GM18909 (cell line): ENCODE results near the gene PAOX.
A peak's percentile ranks its signal among the peaks of the same experiment; 100 is the strongest.
"Not testable (repeated sequence)": the region's sequence is repeated elsewhere in the genome, so short reads cannot be mapped to it uniquely, and the experiment has no call there.

Source experiments
- ATAC-seq: cut with Tn5 transposase; IDR thresholded peaks from one replicate; pipeline ENCODE4 v1.9.1; 2021; ENCODE audit warnings: mild to moderate bottlenecking; ENCODE audit not compliant: unreplicated experiment, poor library complexity

PAOX gene

DNA sequence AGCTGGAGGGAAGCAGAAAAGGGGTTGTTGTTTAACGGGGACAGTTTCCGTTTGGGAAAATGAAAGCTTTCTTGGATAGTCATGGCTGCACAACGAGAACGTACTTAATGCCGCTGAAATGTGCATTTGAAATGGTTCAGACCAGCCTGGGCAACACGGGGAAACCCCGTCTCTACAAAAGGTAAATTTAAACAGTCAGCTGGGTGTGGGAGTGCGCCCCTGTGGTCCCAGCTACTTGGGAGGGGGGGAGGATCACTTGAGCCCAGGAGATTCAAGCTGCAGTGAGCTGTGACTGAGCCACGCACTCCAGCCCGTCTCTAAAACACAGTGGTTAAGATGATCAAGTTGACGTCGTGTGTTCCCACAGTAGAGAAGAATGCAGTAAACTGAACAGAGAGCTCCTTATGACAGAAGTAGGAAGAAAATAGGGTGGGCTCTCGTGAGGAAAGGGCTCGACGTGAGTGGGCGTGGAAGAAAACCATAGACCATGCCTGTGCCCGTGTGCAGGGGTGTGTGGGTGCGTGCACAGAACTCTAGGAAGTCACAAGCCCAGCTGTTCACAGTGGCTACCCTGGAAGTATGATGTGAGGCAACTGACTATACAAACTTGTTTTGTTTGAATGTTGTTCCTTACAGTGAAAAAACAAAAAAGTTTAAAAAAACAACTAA lies 17.2 kb upstream of the PAOX start:
- no peak for ATAC-seq

DNA sequence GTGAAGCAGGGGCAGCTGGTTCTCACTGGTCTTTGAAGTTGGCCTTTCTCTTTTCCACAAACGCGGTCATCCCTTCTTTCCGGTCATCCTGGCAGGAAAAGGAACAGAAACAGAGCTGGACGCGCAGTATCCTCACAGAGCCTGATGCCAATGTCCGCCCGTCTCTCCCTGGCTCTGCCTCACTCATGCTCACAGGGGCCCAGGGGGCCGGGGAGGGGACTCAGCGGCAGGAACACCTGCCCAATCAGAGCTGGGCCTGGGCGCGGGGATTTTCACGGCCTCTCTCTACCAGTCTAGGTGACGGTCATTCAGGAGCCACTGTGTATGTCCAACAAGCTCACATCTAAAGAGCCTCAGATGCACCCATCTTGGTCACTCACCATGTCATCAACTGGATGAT lies 16.2 kb upstream of the PAOX start:
- ATAC-seq, result no peak

DNA sequence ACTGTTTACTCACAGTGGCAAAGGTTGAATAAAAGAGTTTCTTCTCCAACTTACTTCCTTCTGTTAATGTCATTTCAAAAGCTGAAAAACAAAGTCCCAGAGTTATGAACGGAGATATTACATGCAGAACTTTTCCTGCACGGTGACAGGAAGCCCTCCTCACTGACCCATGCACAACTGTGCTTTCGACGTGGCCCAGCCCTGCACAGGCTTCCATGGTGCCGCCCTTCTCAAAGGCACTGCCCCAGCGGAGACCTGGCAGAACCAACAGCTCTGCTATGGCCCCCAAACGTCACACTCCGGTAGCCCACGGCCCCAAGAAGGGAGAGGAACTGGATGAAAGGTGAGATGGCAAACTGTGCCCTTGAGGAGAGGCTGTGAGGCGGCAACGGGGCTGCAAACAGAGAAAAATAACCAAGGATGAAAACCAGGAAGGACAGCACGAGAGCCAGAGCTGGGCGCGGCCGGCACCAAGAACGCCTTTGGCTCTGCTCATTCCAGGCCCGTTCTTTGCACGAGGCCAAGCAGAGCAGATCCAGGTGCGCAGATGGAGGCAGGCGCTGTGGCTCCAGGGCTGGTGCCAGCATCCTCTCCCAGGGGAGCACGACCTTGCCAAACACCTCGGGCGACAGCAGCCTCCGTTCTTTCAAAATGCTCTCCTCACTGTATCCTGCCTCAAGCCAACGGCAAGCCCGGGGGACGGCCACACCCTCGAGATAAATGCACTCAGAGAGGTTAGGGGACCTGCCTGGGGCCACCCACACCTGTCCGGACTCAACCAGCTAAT lies 14.2 kb upstream of the PAOX start:
- no peak for ATAC-seq

DNA sequence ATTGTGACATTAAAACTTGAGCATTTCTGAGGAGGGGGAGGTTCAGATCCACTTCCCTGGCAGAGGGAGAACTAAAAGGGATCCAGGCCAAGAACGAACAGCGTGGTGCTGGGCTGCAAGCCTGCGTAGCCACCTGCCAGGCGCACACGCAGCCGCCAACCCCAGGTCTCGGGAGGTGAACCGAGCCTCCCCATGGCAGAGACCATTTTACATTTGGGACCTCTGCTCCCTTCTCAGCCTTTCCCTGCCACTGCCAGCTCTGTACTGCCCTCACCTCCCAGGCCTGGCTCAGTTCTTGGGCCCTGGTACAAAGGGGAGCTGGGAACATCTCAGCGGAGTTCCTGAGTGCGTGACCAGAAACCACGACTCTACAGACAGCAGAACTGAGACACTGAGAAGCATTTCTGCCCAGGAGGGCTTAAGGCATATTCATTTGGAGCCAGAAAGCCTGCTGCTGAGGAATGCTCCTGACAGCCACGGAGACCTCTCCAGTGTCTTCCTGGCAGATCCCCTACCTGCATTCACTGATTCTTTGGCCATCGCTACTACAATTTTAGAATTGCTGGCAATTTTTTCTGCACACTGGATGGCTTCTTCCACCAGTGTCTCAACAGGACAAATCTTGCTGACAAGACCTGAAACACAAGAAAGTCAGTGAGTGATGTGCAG lies 13.5 kb upstream of the PAOX start:
- no peak for ATAC-seq

DNA sequence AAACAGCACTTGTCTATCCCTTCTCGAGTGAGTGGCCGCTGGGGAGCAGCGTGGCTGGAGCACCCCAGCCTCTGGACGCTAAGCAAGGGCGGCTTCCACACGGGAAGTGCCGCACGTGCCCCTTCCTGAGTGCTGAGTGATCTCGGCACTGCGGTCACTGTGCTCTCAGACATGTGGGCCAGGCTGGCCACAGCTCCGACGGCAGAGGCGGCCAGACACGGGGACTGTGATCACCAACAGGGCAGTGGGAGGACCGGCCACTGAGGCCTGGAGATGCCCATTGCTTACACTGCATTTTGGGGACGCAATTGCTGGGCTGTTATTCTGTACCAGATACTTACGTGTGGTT lies 13.0 kb upstream of the PAOX start:
- no peak for ATAC-seq

DNA sequence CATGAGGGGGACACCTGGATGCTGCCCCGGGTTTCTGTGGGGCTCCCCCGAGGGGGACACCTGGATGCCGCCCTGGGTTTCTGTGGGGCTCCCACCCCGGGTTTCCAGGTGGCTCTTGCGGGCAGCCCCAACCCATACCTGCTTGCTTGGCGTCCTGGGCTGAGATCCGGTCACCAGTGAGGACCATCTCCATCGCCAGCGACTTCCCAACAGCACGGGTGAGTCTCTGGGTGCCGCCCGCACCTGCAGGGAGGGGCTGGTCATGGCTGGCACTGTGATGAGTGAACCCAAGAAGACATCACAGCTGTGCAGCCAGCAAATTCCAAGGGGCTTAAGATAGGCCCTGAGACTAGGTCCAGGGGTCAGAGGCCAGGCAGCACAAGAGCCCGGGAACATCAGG lies 12.3 kb upstream of the PAOX start:
- ATAC-seq, result no peak

DNA sequence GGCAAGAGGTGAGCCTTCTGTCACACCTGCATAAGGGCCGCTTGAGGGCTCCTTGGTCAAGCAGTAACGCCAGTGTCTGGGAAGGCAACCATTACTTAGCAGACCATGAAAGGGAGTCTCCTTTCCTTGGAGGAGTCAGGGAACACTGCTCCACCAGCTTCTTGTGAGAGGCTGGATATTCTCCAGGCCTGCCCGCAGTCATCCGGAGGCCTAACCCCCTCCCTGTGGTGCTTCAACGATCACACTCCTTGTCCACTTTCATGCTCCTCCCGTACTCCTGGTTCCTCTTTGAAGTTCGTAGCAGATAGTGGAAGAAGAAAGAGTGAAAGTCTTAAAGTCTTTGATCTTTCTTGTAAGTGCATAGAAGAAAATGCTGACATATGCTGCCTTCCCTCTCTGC lies 11.6 kb upstream of the PAOX start:
- not testable (repeated sequence) for ATAC-seq

DNA sequence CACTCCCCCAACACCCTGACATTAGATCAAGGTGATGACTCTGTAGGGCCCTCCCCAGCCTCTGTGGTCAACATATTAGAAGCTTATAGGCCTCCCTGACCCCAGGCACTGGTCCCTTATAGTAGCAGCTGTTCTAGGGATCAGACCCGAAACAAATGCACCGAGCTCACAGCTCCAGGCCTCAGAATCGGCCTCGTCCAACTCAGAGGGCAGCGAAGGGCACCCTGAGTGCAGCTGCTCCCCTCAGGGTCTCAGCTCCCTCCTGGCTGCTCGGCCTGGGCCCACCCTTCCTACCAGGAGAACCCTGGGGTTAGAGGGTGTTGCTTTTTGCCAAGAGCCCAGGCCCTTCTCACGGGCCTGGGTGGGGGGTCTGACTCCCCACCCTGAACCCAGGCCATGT lies 10.9 kb upstream of the PAOX start:
- ATAC-seq, result no peak

DNA sequence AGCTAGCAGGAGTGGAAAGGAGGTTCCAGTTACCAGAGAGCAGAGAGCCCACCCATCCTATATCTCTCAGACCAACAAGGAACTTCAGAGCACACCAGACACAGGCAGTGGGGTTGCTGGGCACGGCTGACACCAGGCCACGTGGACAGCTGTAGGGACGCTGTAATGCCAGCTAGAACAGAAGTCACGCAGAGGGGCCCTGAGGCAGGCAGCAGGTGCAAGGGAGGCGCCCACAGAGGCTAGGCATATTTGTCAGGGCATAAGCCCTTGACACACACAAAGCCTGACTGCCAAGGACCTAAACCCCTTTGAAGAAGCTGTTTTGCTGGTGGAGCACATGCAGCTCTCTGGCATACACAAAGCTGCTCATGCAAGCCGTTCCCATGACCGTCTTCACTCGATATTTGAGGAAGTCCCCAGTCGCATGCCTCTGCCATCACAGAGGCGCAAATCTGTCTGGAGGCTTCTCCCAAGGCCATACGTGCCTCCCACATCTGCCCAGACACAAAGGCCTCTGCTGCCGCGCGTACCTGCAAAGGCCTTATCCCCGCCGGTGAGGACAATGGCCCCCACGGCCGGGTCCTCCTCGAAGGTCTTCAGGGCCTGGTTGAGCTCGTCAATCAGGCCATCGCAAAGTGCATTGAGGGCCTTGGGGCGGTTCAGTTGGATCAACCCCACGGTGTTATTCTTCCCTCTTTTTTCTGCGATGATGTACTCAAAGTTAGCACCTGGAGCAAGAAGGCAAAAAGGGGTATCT lies 8.9 kb upstream of the PAOX start:
- no peak for ATAC-seq

DNA sequence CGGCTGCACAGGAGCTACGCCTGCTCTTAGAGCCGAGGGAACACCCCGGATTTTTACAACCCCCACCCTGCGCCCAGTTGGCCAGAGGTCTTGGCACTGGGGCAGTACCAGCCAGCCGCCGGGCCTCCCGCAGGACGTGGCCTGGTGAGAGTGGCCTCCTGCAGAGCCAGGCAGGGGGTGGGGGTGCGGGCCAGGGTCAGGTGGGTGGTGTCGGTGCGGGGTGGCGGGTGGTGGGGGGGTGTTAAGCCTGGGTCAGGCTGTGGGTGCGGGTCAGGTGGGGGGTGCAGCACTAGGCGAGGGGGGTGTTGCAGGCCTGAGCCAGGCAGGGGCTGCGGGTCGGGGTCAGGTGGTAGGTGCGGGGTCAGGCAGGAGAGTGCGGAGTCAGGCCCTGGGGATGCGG lies 6.6 kb upstream of the PAOX start:
- no peak for ATAC-seq

DNA sequence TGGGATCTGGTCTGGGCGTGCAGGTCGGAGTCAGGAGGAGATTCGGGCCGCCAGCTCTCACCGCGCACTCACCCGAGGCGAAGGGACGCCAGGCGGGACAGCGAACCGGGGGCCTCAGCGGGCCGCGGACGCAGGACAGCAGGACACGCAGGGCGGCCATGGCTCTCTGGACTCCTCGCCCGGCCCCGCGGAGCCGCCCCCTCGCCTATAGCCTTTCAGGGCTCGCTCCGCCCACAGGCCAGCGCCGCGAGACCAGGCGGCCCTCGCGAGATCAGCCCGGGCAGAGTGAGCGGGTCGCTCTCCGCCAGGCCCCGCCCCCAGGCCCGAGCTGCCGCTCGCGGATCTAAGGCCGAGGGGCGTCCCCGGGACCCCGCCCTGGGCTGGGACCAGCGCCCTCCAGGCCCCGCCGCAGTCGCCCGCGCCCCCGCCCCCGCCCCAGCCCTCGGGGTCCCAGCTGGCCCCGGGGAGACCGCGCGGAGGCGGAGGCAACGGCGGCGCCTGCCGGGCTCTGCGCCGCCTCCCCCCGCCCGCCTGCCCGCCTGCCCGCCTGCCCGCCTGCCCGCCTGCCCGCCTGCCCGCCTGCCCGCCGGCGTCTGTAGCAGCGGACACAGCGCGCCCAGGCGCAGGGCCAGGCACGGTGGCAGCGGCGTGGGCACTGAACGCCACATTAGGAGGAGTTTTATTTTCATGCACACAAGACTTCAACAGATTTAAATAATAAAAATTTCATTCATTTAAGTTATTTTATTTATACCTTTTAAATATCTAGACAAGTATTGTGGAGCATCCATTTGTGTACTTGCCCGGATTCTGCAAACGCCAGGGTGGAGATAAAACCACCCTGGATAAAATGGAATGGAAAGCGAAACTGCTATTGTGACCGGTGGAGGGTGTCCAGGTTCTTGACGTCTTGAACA lies 5.6 kb upstream of the PAOX start, which contains the start of gene ECHS1:
TSS of gene ECHS1 (minus strand) at position 181 of the 917 bp plus-strand sequence. CDS start at position 160, 21 bp downstream.
- ATAC-seq, result peak; percentile 96

DNA sequence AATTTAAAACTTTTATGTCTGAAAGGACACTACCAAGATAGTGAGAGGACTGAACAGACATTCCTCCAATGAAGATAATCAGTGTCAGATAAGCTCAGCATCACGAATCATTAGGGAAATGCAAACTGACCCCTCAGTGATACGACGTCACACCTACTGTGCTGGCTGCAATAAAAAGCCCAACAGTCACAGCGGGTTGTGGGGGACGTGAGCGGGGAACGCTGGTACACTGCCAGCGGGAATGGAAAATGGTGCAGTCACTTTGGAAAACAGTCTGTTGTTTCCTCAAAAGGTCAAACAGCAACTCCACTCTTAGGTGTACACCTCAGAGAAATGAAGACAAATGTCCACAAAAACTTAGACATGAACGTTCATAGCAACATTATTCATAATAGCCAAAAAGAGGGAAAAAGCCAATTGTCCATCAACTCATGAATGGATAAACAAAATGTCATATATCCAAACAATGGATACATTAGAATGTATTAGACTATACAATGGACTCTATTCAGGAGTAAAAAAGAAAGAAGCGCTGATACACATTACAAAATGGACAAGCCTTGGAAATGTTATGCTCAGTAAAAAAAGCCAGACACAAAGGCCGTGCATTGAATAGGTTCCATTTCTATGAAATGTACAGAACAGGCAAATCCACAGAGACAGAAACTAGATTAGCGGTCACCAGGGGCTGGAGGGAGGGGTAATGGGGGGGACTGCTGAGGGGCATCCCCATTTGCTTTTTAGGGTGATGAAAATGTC lies 3.5 kb upstream of the PAOX start:
- ATAC-seq, result no peak

DNA sequence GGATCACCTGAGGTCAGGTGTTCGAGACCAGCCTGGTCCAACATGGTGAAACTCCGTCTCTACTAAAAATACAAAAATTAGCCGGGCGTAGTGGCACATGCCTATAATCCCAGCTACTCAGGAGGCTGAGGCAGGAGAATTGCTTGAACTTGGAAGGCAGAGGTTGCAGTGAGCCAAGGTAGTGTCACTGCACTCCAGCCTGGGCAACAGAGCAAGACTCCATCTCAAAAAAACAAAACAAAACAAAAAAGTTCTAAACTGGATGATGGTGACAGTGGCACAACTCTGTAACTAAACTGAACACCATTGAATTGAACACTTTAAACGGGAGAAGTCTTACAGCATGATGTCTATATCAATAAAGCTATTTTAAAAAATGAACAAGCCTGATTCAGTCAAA lies 2.9 kb upstream of the PAOX start:
- not testable (repeated sequence) for ATAC-seq

DNA sequence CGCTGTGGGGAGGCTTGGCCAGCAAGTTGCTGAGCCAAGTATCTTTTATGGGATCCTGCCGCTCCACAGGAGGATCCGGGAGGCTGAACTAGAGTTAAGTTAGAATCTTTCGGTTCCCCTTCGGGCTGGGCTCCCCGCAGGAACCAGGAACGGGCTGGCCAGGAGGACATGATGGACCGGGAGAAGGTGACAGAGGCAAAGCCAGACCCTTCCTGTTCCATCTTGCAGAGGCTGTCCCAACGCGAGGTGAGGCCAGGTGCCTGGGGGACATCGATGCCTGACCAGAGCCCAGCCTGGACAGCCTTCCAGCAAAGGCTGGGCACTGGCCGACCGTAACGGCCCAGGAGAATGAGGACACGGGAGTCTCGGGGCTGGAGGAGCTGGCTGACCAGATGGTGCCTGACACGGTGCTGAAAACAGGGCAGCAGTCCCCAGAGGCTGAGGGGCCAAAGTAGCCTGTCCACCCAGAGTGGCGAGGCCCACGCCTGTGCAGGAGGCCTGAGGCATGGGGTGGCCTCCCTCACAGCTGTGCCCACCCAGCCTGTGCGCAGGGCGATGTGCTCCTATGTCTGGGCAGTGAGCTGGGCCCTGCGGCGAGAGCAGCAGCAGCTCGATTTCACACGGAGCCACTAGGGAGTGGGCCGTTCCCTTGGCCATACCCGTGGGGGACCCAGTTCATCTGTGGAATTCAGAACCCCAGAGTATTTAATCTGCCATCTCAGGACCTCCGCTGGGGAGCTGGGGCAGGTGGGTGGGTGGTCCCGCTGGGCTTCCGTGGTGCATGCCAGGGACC lies 1.8 kb upstream of the PAOX start:
- no peak for ATAC-seq

DNA sequence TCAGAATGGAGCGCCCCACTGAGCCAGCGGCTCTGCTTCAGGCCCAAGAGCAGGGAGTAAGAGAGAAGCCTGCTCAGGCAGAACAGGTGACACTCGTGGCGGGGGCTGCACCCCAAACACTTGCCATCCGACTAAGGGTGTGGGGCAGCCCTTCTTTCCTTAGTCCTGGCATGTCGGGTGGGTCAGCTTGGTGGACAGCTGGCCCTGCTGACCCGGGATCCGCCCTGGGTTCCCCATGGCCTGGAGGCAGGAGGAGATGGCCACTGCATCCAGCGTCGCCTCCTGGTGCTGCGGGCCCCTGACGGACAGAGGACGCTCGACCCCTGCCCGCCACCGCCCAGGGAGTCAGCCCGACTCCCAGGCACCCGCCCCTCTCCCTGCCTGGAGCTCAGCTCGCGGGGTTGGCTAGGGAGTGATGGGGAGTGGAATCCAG lies 1.2 kb upstream of the PAOX start:
- no peak for ATAC-seq

DNA sequence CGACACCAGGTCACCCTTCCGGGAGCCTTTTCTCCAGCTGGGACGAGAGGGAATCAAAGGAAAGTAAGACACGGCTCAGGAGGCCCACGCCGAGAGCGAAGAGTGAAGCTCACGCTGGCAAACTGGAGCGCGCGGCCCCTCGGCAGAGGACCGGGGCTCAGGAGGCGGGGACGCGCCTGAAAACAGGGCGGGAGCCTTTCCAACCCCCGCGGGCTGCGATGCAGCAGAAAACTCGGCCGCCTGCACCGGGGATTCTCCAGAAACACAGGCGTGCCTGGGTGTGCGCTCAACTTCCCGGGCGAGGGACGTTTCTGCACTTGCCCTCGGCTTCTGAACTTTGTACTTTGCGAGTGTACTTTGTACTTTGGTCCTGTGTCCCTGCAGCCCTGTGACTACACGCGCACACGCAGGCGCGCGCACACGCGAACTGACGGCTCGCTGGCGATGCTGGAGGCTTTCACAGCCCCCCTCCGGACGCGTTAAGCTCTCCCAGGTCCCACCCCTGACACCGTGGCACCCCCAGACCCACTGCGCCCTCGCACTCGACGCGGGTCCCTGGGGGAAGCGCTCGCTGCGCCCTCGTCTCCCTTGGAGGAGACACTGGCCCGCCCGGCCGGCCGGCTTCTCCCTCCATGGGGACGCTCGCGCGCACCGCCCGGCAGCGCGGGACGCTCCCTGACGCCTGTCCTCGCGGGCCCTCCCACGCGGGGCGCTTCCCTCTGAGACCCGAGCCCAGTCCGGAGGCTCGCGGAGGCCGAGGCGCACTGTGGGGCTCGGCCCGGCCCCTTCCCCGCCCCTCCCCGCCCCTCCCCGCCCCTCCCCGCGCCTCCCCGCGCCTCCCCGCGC lies 588 bp upstream of the PAOX start:
- peak; percentile 42 for ATAC-seq
